ENCODE data around the gene MAPKAP1. TPM values are rescaled to one million over a fixed set of nuclear protein-coding genes. Genes with fewer than 3 reads are reported as not detected.

MAPKAP1 gene
- total RNA-seq, 4 donors from 2014 or later, result 59.0 to 98.2 (median 70.9) TPM

DNA sequence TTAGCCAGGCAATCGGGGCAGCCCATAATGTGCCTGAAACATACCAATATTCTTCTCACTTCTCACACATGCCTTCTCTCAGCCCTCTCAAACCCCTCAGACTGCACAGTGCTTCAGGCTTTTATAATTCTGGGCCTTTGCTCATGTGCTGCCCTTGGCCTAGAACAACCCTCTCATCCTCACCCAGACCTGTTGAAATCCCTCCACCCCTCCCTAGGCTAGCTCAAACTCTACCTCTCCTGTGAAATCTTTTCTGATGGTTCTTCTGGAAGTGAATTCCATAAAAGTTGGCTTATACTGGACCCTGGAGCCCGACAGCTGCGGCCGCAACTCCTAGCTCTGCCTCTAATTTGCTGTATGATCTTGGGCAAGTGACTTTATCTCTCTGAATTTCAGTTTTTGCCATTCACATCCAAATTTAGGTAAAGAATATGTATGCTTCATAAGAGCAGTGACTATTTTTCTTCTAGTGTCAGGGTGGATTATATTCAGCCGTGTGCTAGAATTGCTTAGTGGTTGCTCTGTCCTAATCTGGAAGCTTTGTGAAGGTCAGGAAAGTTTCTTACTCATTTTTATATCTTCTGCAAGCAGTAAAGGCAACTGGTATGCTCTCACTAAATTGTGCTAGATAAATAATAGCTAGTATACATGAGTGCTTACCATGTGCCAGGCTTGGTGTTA lies 221.4 kb downstream of the MAPKAP1 start:
- peaks cover 0 to 8% (median 0%) of the 10 kb centered on the region in 4 donors for H3K4me1 ChIP-seq
- no peak for DNase-seq
- no peaks in the 10 kb centered on the region for H3K27me3 ChIP-seq
- no peaks in the 10 kb centered on the region for H3K9me3 ChIP-seq
- no peaks in the 10 kb centered on the region for H3K36me3 ChIP-seq
- H3K4me3 ChIP-seq, result no peak overlapping the region
- no peak for TF ChIP-seq CTCF (IDR thresholded peaks at IDR 0.05)
- no peak for TF ChIP-seq POLR2A (IDR thresholded peaks at IDR 0.05)
- H3K27ac ChIP-seq, result peak overlapping the region in 2 of 4 donors; percentile 28 to 60

DNA sequence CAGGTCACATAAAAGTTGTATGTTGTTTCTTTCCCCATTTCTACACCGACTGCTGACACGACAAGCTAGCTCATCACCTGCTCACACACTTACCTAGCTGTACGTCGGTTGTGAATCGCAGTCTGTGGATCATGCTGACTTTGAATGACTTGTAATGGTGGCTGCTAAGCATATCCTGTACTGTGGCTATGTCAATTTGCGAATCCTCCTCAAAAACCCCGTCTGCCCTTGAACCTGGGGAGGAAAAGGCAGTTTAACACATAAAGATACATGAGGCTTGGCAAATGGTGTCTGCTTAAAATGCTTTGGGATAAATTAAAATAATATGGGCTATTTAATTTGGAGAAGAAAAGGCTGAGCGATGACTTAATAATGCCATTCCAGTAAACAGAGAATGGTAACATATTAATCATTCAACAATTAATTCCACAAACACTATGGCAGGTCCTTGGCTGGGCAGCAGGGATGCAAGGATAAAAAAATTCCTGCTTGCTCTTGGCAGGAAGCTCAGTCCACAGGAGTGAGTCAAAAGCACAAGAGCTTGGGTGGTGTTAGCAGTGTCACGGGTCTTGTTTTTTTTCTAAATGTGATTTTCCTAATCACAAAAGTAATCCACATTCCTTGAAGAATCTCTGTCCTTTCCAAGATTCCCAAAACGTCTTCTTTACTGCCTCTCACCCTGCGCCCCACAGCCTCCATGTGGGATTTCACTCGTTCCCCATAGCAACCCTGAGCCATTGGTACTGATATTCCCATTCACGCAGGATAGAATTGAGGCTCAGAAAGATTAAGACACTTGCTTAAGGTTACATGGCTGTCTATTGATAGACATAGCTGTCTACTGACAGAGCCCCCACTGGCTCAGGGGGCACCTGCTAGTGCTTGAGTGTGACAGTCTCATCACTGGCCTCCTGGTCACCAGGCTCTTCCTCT lies 222.4 kb downstream of the MAPKAP1 start:
- DNase-seq, result no peak
- H3K36me3 ChIP-seq, result peaks cover 0 to 7% (median 0%) of the 10 kb centered on the region in 3 donors
- TF ChIP-seq CTCF (IDR thresholded peaks at IDR 0.05), result no peak
- no peak for TF ChIP-seq POLR2A (IDR thresholded peaks at IDR 0.05)
- no peaks in the 10 kb centered on the region for H3K9me3 ChIP-seq
- peaks cover 0 to 8% (median 0%) of the 10 kb centered on the region in 4 donors for H3K4me1 ChIP-seq
- H3K27ac ChIP-seq, result peak overlapping the region in 2 of 4 donors; percentile 41 to 60
- H3K4me3 ChIP-seq, result no peak overlapping the region
- no peaks in the 10 kb centered on the region for H3K27me3 ChIP-seq

GRCh38 chr9:125483697-125484096 lies 223.3 kb downstream of the MAPKAP1 start:
- no peak overlapping the region for H3K4me3 ChIP-seq
- no peak for DNase-seq
- no peak for TF ChIP-seq CTCF (IDR thresholded peaks at IDR 0.05)
- no peak for TF ChIP-seq POLR2A (IDR thresholded peaks at IDR 0.05)
- H3K27me3 ChIP-seq, result no peaks in the 10 kb centered on the region
- no peak overlapping the region for H3K27ac ChIP-seq
- H3K9me3 ChIP-seq, result no peaks in the 10 kb centered on the region
- H3K36me3 ChIP-seq, result peaks cover 0 to 9% (median 0%) of the 10 kb centered on the region in 3 donors
- H3K4me1 ChIP-seq, result peaks cover 0 to 8% (median 0%) of the 10 kb centered on the region in 4 donors

DNA sequence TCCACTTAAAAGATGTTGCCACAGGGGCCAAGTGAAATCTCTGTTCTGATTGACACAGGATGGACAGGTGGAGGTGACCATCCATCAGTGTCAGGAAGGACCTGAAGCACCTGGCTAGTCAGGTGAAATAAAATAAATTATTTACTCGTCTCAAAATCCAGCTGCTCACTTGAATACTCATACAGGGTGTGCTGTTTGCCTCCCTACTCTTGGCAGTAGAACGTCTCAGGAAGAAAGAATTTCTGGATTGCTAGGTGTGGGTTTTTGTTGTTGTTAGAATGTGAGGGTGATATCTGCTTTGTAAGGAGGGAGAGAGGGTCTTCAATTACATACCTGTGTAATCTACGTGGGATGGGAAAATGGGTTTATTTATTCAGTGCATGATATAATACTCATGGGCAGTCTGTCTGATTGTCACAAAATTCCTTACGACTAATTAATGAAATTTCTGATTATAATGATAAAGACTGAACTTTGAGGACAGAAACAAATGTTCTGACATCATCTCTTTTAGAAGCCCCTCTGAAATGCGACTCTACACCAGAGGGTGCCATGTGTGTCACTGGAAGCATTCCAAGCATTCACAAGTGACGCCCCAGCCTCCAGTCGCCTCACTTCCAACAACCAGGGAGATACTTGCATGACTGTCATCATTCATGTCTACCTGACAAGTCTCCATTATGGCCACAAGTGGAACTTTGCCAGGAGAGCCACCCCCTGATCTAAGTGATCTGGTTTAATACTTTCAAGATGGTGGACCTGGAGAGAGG lies 227.0 kb downstream of the MAPKAP1 start:
- Histone ChIP-seq H3K27ac (no peak overlapping the region), H3K27me3 (no peaks in the 10 kb centered on the region), H3K4me1 (peaks cover 0 to 2% (median 0%) of the 10 kb centered on the region in 4 donors), H3K36me3 (peaks cover 0 to 17% (median 0%) of the 10 kb centered on the region in 3 donors), H3K9me3 (no peaks in the 10 kb centered on the region), H3K4me3 (no peak overlapping the region)
- TF ChIP-seq CTCF (IDR thresholded peaks at IDR 0.05), result no peak
- no peak for DNase-seq

- no peak overlapping the region for H3K27ac ChIP-seq
- H3K4me1 ChIP-seq, result no peaks in the 10 kb centered on the region
- peaks cover 0 to 17% (median 0%) of the 10 kb centered on the region in 3 donors for H3K36me3 ChIP-seq
- no peak for DNase-seq
- TF ChIP-seq POLR2A (IDR thresholded peaks at IDR 0.05) (no peak), CTCF (IDR thresholded peaks at IDR 0.05) (no peak)
- no peaks in the 10 kb centered on the region for H3K9me3 ChIP-seq
- no peak overlapping the region for H3K4me3 ChIP-seq
- H3K27me3 ChIP-seq, result no peaks in the 10 kb centered on the region
These were observed 229.9 kb downstream of the MAPKAP1 start for GRCh38 chr9:125477089-125477544.

Measured in Peyer's patch (tissue), 4 donors.